ENCODE results near the gene CCDC178. TPM values are rescaled to one million over a fixed set of nuclear protein-coding genes. Genes with fewer than 3 reads are reported as not detected.

CCDC178 gene
- total RNA-seq, 2 experiments from 2014 or later, result not detected

- H3K27me3 Mint-ChIP-seq, result peaks cover 4% of the 10 kb centered on the region
- H3K27ac Mint-ChIP-seq, result no peak overlapping the region
- no peaks in the 10 kb centered on the region for H3K9me3 Mint-ChIP-seq
- H3K4me1 Mint-ChIP-seq (ENCODE audit: low read depth), result no peaks in the 10 kb centered on the region
- ChIA-PET POLR2A (no interaction called here), CTCF (no interaction called here)
- H3K4me3 Mint-ChIP-seq, result no peak overlapping the region
- TF ChIP-seq CTCF (IDR thresholded peaks at IDR 0.05), result no peak
- ATAC-seq (no peak), DNase-seq (no peak)
- H3K36me3 Mint-ChIP-seq (ENCODE audit: low read depth), result no peaks in the 10 kb centered on the region
- intact Hi-C loops (cut with micrococcal nuclease), result no loop called here
These were observed 4.2 kb upstream of the CCDC178 start for GRCh38 chr18:33444709-33445108.

- ATAC-seq (no peak), DNase-seq (no peak)
- no peak for TF ChIP-seq CTCF (IDR thresholded peaks at IDR 0.05)
- ChIA-PET POLR2A (no interaction called here), CTCF (no interaction called here)
- no peaks in the 10 kb centered on the region for H3K4me1 Mint-ChIP-seq (ENCODE audit: low read depth)
- H3K27ac Mint-ChIP-seq, result no peak overlapping the region
- peaks cover 6% of the 10 kb centered on the region for H3K9me3 Mint-ChIP-seq
- no peak overlapping the region for H3K4me3 Mint-ChIP-seq
- H3K36me3 Mint-ChIP-seq (ENCODE audit: low read depth), result no peaks in the 10 kb centered on the region
- intact Hi-C loops (cut with micrococcal nuclease), result no loop called here
- H3K27me3 Mint-ChIP-seq, result no peaks in the 10 kb centered on the region
These were observed 7.7 kb downstream of the CCDC178 start for GRCh38 chr18:33432857-33433256.

GRCh38 chr18:33427549-33427948 lies 13.0 kb downstream of the CCDC178 start:
- ATAC-seq, result no peak
- ChIA-PET CTCF (no interaction called here), POLR2A (no interaction called here)
- Mint-ChIP-seq H3K27me3 (no peaks in the 10 kb centered on the region), H3K9me3 (peaks cover 3% of the 10 kb centered on the region), H3K4me3 (no peak overlapping the region), H3K27ac (no peak overlapping the region), H3K36me3 (ENCODE audit: low read depth) (no peaks in the 10 kb centered on the region), H3K4me1 (ENCODE audit: low read depth) (no peaks in the 10 kb centered on the region)
- DNase-seq, result no peak
- intact Hi-C loops (cut with micrococcal nuclease), result no loop called here
- no peak for TF ChIP-seq CTCF (IDR thresholded peaks at IDR 0.05)

GRCh38 chr18:33424266-33424946 lies 16.1 kb downstream of the CCDC178 start:
- CTCF ChIA-PET, result no interaction called here
- DNase-seq (no peak), ATAC-seq (no peak)
- H3K4me3 Mint-ChIP-seq, result no peak overlapping the region
- no peak overlapping the region for H3K27ac Mint-ChIP-seq
- H3K27me3 Mint-ChIP-seq, result no peaks in the 10 kb centered on the region
- intact Hi-C loops (cut with micrococcal nuclease), result no loop called here
- H3K4me1 Mint-ChIP-seq (ENCODE audit: low read depth), result no peaks in the 10 kb centered on the region
- POLR2A ChIA-PET, result no interaction called here
- no peaks in the 10 kb centered on the region for H3K36me3 Mint-ChIP-seq (ENCODE audit: low read depth)
- peaks cover 5% of the 10 kb centered on the region for H3K9me3 Mint-ChIP-seq
- no peak for TF ChIP-seq CTCF (IDR thresholded peaks at IDR 0.05)

GRCh38 chr18:33421225-33421624 lies 19.3 kb downstream of the CCDC178 start:
- intact Hi-C loops (cut with micrococcal nuclease), result no loop called here
- H3K4me1 Mint-ChIP-seq (ENCODE audit: low read depth), result no peaks in the 10 kb centered on the region
- H3K27ac Mint-ChIP-seq, result no peak overlapping the region
- no peak for DNase-seq
- H3K4me3 Mint-ChIP-seq, result no peak overlapping the region
- H3K27me3 Mint-ChIP-seq, result no peaks in the 10 kb centered on the region
- ATAC-seq, result no peak
- POLR2A ChIA-PET, result no interaction called here
- peaks cover 5% of the 10 kb centered on the region for H3K9me3 Mint-ChIP-seq
- TF ChIP-seq CTCF (IDR thresholded peaks at IDR 0.05), result no peak
- CTCF ChIA-PET, result no interaction called here
- H3K36me3 Mint-ChIP-seq (ENCODE audit: low read depth), result no peaks in the 10 kb centered on the region

Data from activated CD8-positive, alpha-beta T cell treated with anti-CD3 and anti-CD28 coated beads for 36 hours (primary cell).